Loucy (cell line): ENCODE data around the gene PTPRN2.

Source experiments
- H2AFZ ChIP-seq: fragments of 200-600 bp; sonication (generic); 2 replicates; pipeline ENCODE4 v1.6.0; 2016; ENCODE audit warnings: antibody characterized with exemption, mild to moderate bottlenecking, low read length, moderate library complexity
- H3F3A ChIP-seq: fragments of 200-600 bp; 2 replicates; pipeline ENCODE4 v1.6.0; 2016; ENCODE audit warnings: antibody characterized with exemption, low read depth, mild to moderate bottlenecking
- H3K27me3 ChIP-seq: fragments of 200-600 bp; sonication (generic); 2 replicates; pipeline ENCODE4 v1.6.1; 2014; ENCODE audit warnings: low read length, mild to moderate bottlenecking; ENCODE audit not compliant: insufficient read depth, poor library complexity, severe bottlenecking
- H3K36me3 ChIP-seq: fragments of 200-600 bp; sonication (generic); 2 replicates; pipeline ENCODE4 v1.6.1; 2016; ENCODE audit warnings: low read length; ENCODE audit not compliant: insufficient read depth
- H3K4me1 ChIP-seq: fragments of 200-600 bp; sonication (generic); 2 replicates; pipeline ENCODE4 v1.5.1; 2014; ENCODE audit warnings: low read length, mild to moderate bottlenecking; ENCODE audit not compliant: insufficient read depth, poor library complexity, severe bottlenecking
- H3K4me2 ChIP-seq: fragments of 200-600 bp; sonication (generic); 2 replicates; pipeline ENCODE4 v1.6.0; 2014; ENCODE audit warnings: antibody characterized with exemption, low read length, low read depth, mild to moderate bottlenecking; ENCODE audit not compliant: poor library complexity, severe bottlenecking
- H3K4me3 ChIP-seq: fragments of 200-600 bp; sonication (generic); 2 replicates; pipeline ENCODE4 v1.5.1; 2014; ENCODE audit warnings: low read length, mild to moderate bottlenecking, mixed read lengths; ENCODE audit not compliant: poor library complexity, severe bottlenecking
- H3K79me2 ChIP-seq: fragments of 200-600 bp; sonication (generic); 2 replicates; pipeline ENCODE4 v1.6.1; 2014; ENCODE audit warnings: low read length; ENCODE audit not compliant: insufficient read depth
- H3K9ac ChIP-seq: fragments of 200-600 bp; sonication (generic); 2 replicates; pipeline ENCODE4 v1.6.0; 2014; ENCODE audit warnings: mild to moderate bottlenecking, low read depth, low read length, moderate library complexity; ENCODE audit not compliant: poor library complexity, severe bottlenecking
- H3K9me2 ChIP-seq: fragments of 200-600 bp; sonication (generic); replicated peaks from 2 replicates; pipeline ENCODE4 v1.6.1; 2016; ENCODE audit warnings: low read depth, low read length, mixed read lengths
- H3K9me3 ChIP-seq: fragments of 200-600 bp; sonication (generic); 2 replicates; pipeline ENCODE4 v1.6.1; 2014; ENCODE audit warnings: mild to moderate bottlenecking, antibody characterized with exemption, low read length, low read depth; ENCODE audit not compliant: insufficient read depth
- H4K20me1 ChIP-seq: fragments of 200-600 bp; sonication (generic); 2 replicates; pipeline ENCODE4 v1.6.0; 2014; ENCODE audit warnings: antibody characterized with exemption, low read length, mild to moderate bottlenecking; ENCODE audit not compliant: insufficient read depth, poor library complexity, severe bottlenecking
- CTCF ChIP-seq: fragments of 200-600 bp; sonication (generic); conservative IDR thresholded peaks from 2 replicates; pipeline ENCODE4 v1.5.1; 2014; ENCODE audit warnings: mild to moderate bottlenecking, antibody characterized with exemption, low read length
- EZH2phosphoT487 ChIP-seq: fragments of 200-600 bp; IDR thresholded peaks from 2 replicates; pipeline ENCODE4 v1.6.1; 2018; ENCODE audit warnings: antibody characterized with exemption, mild to moderate bottlenecking, moderate library complexity, borderline replicate concordance

The PTPRN2 gene

GRCh38 chr7:157760004-157760730 is 827.5 kb downstream of the PTPRN2 start:
- no peak overlapping the region for H3K4me2 ChIP-seq
- H3K27me3 ChIP-seq, result no peaks in the 10 kb centered on the region
- no peak overlapping the region for H3K4me3 ChIP-seq
- H3K9me2 ChIP-seq, result no peaks in the 10 kb centered on the region
- H3K36me3 ChIP-seq, result no peaks in the 10 kb centered on the region
- H3K4me1 ChIP-seq, result no peaks in the 10 kb centered on the region
- no peaks in the 10 kb centered on the region for H3F3A ChIP-seq
- no peak overlapping the region for H2AFZ ChIP-seq
- no peaks in the 10 kb centered on the region for H3K79me2 ChIP-seq
- no peaks in the 10 kb centered on the region for H4K20me1 ChIP-seq
- TF ChIP-seq CTCF, result peak; percentile 25; the same call in 1 of the 2 replicates
- no peak for TF ChIP-seq EZH2phosphoT487
- H3K9ac ChIP-seq, result no peak overlapping the region
- H3K9me3 ChIP-seq, result no peaks in the 10 kb centered on the region; the same call in 1 of the 2 replicates

GRCh38 chr7:157759246-157759805 is 828.3 kb downstream of the PTPRN2 start:
- H3K79me2 ChIP-seq, result no peaks in the 10 kb centered on the region
- no peak overlapping the region for H2AFZ ChIP-seq
- H3K9me3 ChIP-seq, result no peaks in the 10 kb centered on the region; the same call in 1 of the 2 replicates
- no peaks in the 10 kb centered on the region for H3K4me1 ChIP-seq
- no peak for TF ChIP-seq EZH2phosphoT487
- no peak for TF ChIP-seq CTCF
- H3K36me3 ChIP-seq, result no peaks in the 10 kb centered on the region
- no peak overlapping the region for H3K9ac ChIP-seq
- no peak overlapping the region for H3K4me3 ChIP-seq
- no peaks in the 10 kb centered on the region for H3K9me2 ChIP-seq
- H3K4me2 ChIP-seq, result no peak overlapping the region
- no peaks in the 10 kb centered on the region for H4K20me1 ChIP-seq
- no peaks in the 10 kb centered on the region for H3K27me3 ChIP-seq
- H3F3A ChIP-seq, result no peaks in the 10 kb centered on the region

GRCh38 chr7:157758468-157759245 is 829.0 kb downstream of the PTPRN2 start:
- Histone ChIP-seq H2AFZ (no peak overlapping the region), H3K9me2 (no peaks in the 10 kb centered on the region), H3K4me1 (no peaks in the 10 kb centered on the region), H3K4me3 (no peak overlapping the region), H3K9me3 (no peaks in the 10 kb centered on the region; the same call in 1 of the 2 replicates), H3K4me2 (no peak overlapping the region), H3F3A (no peaks in the 10 kb centered on the region), H3K36me3 (no peaks in the 10 kb centered on the region), H3K9ac (no peak overlapping the region), H3K27me3 (no peaks in the 10 kb centered on the region), H4K20me1 (no peaks in the 10 kb centered on the region), H3K79me2 (no peaks in the 10 kb centered on the region)
- TF ChIP-seq CTCF (no peak), EZH2phosphoT487 (no peak)
